ENCODE measurements around the gene LDAH. TPM values are rescaled to one million over a fixed set of nuclear protein-coding genes. Genes with fewer than 3 reads are reported as not detected.

Gene LDAH
- total RNA-seq, 1 experiment from 2014 or later = 25.4 TPM

DNA sequence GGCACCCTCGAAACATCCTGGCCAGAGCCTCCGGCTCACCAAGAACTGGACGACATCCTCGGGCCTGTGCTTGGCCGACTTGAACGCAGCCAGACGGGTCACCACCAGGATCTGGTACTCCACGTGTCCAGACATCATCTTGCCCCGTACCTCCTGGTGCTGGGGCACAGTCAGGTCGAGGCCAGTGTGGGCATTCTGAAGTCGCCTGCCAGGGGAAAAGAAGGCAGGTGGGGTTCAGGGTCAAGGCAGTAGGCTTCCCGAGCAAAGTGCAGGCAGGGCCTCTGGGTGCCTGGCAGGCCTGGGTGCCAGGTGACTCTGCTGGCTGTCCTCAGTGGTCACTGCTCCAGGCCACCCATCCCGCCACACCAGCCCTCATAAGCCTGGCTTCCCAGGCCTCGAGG is 177.6 kb downstream of the LDAH start:
- Histone ChIP-seq H3K27me3 (ENCODE audit: control insufficient read depth, insufficient read depth, low read length) (no peaks in the 10 kb centered on the region), H3K36me3 (replicated peaks; ENCODE audit: control insufficient read depth, insufficient read depth, low read length) (no peaks in the 10 kb centered on the region), H3K4me3 (ENCODE audit: insufficient read depth, low read depth, low read length) (no peak overlapping the region)
- DNase-seq = no peak

DNA sequence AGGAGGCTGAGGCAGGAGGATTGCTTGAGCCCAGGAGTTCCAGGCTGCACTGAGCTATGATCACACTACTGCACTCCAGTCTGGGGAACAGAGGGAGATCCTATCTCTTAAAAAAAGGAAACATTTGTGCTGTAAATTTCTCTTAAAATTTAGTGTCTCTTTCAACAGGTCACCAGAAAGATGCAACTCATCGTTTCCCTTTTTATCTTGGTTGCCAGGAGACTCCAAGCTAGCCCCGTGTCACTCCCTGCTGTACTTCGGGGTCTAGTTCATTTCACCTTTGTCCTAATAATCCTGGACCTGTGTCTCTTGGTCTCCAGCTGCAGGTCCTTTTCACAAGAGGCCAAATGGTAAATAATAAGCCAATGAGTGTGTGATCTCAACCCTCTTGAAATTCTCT is 179.1 kb downstream of the LDAH start:
- no peaks in the 10 kb centered on the region; the same call in 1 of the 2 replicates for H3K36me3 ChIP-seq (replicated peaks; ENCODE audit: control insufficient read depth, insufficient read depth, low read length)
- H3K4me3 ChIP-seq (ENCODE audit: insufficient read depth, low read depth, low read length) = no peak overlapping the region
- no peak for DNase-seq
- H3K27me3 ChIP-seq (ENCODE audit: control insufficient read depth, insufficient read depth, low read length) = no peaks in the 10 kb centered on the region

DNA sequence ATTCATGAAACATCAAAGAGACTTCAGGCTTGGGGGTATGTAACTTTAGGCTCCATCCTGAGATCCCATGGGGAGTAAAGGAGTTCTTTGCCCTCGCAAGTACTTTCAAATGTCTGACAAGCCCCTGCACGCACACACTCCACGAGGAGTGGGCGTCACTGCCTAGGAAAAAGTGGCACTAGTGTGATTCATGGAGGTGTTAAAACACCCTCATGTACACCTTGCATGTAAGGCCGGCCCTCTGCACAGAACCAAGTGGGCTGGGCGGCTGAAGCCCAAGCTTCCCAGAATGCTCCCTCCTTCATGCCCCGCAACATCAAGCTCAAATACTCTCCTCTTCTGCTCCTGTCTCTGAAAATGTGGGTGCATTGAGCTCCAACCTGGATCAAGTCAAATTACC is 179.8 kb downstream of the LDAH start:
- Histone ChIP-seq H3K36me3 (replicated peaks; ENCODE audit: control insufficient read depth, insufficient read depth, low read length) (no peaks in the 10 kb centered on the region; the same call in 1 of the 2 replicates), H3K4me3 (ENCODE audit: insufficient read depth, low read depth, low read length) (no peak overlapping the region), H3K27me3 (ENCODE audit: control insufficient read depth, insufficient read depth, low read length) (no peaks in the 10 kb centered on the region)
- no peak for DNase-seq

DNA sequence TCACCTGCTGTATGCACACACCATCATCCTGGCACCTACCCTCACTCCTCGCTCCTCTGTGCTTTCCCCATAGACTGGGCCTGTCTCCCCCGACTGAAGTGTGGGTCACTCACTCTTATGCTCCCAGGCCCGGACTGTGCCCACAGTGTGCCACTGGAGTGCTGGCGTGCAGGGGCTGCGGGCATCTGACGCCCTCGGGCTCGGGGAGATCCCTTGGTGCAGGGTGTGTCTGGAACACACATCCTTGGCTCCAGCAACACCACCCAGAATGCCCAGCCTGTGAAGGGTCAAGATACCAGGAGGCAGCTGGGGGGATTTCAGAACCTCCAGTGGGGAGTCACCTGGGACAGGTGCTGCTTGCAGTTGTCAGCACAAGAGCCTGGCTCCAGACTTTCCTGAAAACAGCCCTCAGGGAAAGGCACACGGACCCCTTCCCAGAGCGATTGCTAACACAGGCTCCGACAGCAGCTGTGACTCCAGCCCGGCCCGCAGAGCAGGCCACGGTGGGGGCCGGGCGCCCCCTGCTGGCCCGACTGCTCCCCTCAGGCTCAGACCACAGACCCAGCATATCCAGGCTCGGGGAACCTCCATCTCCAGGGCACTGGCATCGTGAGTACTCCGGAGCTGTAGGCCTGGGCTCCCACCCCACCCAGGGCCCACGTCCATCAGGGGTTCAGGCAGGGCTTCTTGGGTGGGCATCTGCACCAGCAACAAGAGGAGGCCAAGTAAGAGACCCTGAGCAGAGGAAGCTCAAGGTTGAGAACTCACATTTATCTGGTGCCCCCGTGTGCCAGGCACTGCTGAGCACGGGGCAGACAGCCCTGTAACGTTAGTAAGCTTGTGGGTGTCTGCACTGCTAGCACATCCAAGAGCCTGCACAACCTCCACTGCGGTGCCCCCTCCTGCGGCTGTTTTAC is 180.6 kb downstream of the LDAH start:
- peak; percentile 98 for DNase-seq
- Histone ChIP-seq H3K36me3 (replicated peaks; ENCODE audit: control insufficient read depth, insufficient read depth, low read length) (no peaks in the 10 kb centered on the region; the same call in 1 of the 2 replicates), H3K4me3 (ENCODE audit: insufficient read depth, low read depth, low read length) (no peak overlapping the region), H3K27me3 (ENCODE audit: control insufficient read depth, insufficient read depth, low read length) (no peaks in the 10 kb centered on the region)

DNA sequence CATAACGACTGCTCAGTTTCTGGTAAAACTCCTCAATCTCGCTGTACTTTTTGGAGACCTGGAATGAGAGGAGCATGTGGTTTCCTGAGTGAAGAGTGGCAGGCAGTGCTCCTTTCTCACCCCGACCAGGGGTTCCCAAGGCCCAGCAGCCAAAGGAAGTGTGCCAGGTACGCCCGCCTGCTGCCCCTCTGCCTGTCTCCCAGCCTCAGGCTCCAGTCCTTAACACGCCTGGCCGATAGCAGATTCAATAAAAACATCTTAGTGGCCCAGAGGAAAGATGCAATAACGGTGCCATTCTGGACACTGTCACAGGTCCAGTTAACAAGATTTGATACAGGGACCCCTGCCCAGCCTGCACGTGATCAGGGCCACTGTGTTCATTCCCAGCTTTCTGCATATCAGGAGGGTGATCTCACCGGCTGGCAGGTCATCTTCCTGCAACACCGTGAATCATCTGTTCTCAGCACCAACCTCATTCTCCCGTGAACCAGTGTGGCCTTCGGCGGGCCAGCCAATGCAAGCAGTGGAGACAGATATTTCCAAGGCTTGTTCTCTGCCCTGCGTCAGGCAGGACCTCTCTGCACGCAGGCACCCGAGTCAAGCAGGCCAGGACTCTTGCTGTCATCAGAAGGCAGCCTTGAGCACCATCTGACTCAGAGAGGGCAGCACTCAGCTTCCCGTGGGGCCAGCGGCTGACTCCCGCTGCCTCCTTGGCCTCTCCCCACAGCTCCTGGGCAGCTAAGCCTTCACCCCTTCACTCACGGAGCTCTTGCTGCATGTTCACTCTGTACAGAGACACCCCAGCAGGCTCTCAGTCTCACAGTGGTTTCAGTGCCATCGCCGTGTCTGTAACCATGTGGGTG is 181.5 kb downstream of the LDAH start:
- DNase-seq = no peak
- Histone ChIP-seq H3K27me3 (ENCODE audit: control insufficient read depth, insufficient read depth, low read length) (no peaks in the 10 kb centered on the region), H3K4me3 (ENCODE audit: insufficient read depth, low read depth, low read length) (no peak overlapping the region), H3K36me3 (replicated peaks; ENCODE audit: control insufficient read depth, insufficient read depth, low read length) (no peaks in the 10 kb centered on the region; the same call in 1 of the 2 replicates)

DNA sequence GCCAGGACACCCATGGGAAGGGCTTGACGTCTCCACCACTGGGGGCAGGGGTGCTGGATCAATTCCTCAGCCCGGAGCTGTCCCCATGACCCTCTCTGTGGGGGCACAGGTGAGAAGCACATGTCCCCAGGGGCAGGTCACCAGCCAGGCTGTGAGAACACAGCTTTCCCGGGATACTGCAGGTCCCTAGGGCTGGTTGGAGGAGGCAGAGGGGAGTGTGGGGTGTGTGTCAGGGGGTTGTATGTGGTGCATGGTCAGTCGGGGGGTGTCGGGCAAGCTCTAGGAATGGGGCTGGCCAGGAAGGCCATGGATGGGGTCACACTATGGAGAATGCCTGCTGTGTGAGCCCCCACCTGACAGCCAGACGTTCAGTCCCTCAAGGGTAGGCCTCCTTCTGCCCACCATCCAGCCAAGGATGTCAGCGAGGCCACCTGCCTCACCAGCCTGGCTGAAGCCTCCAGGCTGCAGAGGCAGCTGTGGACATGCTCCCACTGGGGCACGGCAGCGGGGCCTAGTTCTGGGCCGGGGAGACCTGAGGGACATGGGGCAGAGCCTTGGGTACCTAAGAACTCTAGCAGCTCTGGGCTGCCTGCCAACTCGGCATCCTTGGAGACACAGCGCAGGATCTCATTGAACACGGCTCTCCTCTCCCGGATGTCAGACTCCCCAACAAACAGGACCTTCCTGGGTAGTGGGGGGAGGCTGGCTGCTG is 182.3 kb downstream of the LDAH start:
- Histone ChIP-seq H3K27me3 (ENCODE audit: control insufficient read depth, insufficient read depth, low read length) (no peaks in the 10 kb centered on the region), H3K4me3 (ENCODE audit: insufficient read depth, low read depth, low read length) (no peak overlapping the region), H3K36me3 (replicated peaks; ENCODE audit: control insufficient read depth, insufficient read depth, low read length) (no peaks in the 10 kb centered on the region; the same call in 1 of the 2 replicates)
- no peak for DNase-seq

DNA sequence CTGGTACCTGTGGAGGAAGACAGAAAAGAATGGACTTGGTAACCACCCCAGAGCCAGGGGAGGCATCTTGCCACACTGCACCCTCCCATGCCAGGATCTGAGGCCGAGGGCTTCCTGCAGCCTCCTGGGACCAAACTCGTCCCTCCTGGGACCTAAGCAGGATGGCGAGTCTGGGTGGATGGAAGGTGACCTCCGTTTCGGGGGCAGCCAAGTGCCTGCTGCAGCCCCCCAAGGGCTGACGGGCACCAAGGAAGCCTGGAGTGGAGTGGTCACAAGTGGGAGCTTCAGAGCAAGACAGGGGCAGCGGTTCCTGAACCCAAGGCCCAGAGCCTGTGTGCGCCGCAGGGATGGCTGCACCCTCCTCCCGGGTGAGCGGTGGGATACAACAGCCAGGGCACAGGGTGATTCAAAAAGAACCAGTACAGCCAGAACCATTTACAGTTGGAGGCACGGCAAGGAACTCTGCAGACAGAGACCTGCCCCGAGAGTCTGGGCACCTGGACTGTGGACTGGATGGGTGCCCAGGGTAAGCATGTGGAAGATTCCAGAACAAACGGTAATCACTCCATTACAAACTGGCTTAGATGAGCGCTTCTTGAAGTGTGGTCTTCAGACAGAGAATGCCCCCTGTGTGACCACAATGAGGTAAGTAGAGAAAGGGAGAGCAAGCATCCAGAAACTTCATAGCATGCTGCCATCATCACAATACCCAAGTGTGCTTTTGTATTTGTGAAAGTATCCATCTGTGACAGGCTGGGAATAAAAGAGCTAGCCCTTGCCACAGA is 184.1 kb downstream of the LDAH start:
- no peak for DNase-seq
- no peak overlapping the region for H3K4me3 ChIP-seq (ENCODE audit: insufficient read depth, low read depth, low read length)
- no peaks in the 10 kb centered on the region; the same call in 1 of the 2 replicates for H3K36me3 ChIP-seq (replicated peaks; ENCODE audit: control insufficient read depth, insufficient read depth, low read length)
- H3K27me3 ChIP-seq (ENCODE audit: control insufficient read depth, insufficient read depth, low read length) = no peaks in the 10 kb centered on the region

DNA sequence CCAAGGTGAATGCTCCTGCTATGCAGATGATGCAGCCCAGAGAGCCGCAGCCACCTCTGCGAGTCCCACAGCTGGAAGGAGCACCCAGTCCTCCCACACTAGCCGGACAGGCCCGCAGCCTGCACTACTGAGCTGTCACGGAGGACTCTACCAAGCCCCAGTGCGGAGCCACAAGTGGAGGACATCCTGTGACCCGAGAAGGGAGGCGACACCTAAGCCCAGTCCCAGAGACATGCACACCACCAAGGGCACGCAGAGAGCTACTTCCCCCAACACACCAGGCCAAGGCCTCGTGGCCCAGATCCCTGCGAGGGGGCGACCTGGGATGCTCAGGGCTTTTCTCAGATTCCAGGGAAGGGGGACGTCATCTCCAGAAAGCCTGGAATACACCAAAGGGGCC is 184.9 kb downstream of the LDAH start:
- H3K4me3 ChIP-seq (ENCODE audit: insufficient read depth, low read depth, low read length) = no peak overlapping the region
- no peaks in the 10 kb centered on the region for H3K27me3 ChIP-seq (ENCODE audit: control insufficient read depth, insufficient read depth, low read length)
- DNase-seq = no peak
- H3K36me3 ChIP-seq (replicated peaks; ENCODE audit: control insufficient read depth, insufficient read depth, low read length) = no peaks in the 10 kb centered on the region; the same call in 1 of the 2 replicates

DNA sequence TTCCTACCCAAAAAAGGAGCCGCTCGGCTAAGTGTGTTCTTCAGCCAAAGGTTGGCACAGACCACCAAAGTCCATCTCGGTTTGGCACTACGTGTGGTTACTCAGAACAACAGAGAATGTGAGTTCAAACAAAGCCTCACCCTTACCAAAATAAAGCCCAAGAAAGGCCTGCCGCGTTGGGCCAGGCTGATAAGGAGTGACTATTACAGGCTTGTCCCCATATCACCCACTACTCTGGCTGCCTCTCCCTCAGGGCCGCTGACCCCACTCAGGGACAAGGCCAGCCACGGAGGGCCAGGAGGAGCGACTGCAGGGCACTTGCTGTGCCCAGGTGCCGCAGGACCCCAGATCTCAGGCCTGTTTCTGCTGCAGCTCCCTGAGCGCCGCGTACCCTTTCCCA is 185.8 kb downstream of the LDAH start:
- no peak for DNase-seq
- Histone ChIP-seq H3K4me3 (ENCODE audit: insufficient read depth, low read depth, low read length) (no peak overlapping the region), H3K27me3 (ENCODE audit: control insufficient read depth, insufficient read depth, low read length) (no peaks in the 10 kb centered on the region), H3K36me3 (replicated peaks; ENCODE audit: control insufficient read depth, insufficient read depth, low read length) (no peaks in the 10 kb centered on the region; the same call in 1 of the 2 replicates)

DNA sequence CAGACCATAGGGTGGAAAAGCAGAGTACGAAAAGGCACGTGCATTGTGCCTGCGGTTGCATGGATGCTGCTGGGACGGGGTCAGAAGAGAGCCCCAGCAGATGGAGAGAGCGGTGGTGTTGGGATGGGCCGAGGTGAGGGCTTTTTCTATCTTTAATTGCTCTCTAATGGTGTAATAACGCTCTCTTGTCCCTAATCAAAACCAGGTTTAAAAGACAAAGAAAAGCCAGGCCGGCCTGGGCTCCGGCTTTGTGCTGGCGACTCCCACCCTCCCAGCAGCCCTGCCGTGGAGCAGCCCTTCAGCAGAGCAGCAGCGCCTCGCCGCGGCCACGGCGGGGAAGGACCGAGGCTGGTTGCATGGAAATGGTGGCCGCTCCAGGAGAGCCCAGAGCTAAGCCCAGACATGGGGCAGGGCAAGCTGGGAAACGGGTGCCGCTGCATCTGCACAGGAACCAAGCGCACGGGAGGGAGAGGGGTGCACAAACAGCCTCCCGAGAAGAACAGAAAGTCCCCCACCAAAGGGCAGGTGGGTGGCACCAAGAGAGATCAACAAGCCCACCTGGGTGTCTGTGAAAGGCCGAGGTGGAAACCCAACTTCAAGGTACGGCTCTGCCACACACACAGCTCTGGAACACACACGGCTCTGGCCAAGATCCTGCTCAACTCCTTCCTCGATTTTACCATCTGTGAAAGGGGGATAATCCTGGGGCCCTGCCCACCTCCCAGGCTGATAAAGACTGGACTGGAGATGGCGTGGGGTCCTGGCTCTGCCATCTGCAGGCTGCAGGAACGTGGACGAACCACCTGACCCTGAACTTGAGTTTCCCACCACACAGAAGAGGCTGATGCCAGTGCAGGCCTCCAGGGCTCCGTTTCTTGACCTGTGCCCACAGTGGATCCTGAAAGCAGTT is 187.0 kb downstream of the LDAH start:
- Histone ChIP-seq H3K27me3 (ENCODE audit: control insufficient read depth, insufficient read depth, low read length) (no peaks in the 10 kb centered on the region), H3K36me3 (replicated peaks; ENCODE audit: control insufficient read depth, insufficient read depth, low read length) (no peaks in the 10 kb centered on the region; the same call in 1 of the 2 replicates), H3K4me3 (ENCODE audit: insufficient read depth, low read depth, low read length) (no peak overlapping the region)
- peak; percentile 98 for DNase-seq

DNA sequence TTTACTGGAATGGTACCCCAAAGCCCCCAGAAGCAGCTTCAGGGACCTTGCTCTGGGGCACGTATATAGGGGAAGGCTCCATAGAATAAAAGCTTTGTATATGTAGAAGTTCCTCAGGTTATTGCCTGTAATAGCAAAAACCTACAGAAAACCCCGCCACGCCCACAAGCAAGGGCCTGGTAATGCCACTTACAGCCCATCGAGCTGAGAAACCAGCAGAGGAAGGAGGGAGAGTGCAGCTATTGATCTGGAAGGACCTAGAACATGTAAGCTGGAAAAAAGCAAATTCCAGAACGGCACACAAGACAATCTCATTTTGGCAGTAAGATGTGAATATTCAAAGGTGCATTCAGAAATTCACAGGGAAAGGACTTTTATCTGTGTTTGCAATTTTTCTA is 187.8 kb downstream of the LDAH start:
- H3K27me3 ChIP-seq (ENCODE audit: control insufficient read depth, insufficient read depth, low read length) = no peaks in the 10 kb centered on the region
- H3K36me3 ChIP-seq (replicated peaks; ENCODE audit: control insufficient read depth, insufficient read depth, low read length) = no peaks in the 10 kb centered on the region; the same call in 1 of the 2 replicates
- DNase-seq = no peak
- H3K4me3 ChIP-seq (ENCODE audit: insufficient read depth, low read depth, low read length) = no peak overlapping the region

DNA sequence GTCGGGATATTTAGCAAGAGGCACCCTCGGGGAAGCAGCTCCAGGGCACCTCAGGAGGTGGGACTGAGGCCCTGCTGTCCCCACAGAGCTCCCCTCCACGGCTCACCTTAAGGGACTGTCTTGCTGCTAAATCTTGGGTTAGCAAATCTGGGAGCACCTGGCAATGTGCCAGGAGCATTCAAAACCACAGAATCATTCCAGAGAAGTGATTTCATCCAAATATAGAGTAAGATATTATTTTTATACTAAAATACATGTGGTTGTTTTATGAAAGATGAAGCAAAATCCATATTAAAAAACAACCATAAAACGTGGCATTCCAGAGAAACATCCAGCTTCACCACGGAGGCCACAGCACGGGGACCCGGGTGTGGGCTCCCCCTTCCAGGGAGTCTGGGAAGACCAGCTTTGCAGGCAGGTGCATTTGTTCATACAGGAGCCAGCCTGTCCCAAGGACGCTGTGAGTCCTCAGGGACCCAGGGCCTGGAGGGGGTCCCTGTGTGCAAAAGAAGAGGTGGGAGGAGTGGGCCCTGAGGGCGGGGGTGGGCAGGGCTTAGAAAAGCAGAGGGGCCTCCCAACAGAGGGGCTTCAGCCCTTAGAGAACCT is 188.3 kb downstream of the LDAH start:
- no peak overlapping the region for H3K4me3 ChIP-seq (ENCODE audit: insufficient read depth, low read depth, low read length)
- no peaks in the 10 kb centered on the region for H3K36me3 ChIP-seq (replicated peaks; ENCODE audit: control insufficient read depth, insufficient read depth, low read length)
- no peak for DNase-seq
- no peaks in the 10 kb centered on the region for H3K27me3 ChIP-seq (ENCODE audit: control insufficient read depth, insufficient read depth, low read length)
